ENCODE data around the gene POLR3GL. TPM values are rescaled to one million over a fixed set of nuclear protein-coding genes. Genes with fewer than 3 reads are reported as not detected.

POLR3GL gene, protein sequence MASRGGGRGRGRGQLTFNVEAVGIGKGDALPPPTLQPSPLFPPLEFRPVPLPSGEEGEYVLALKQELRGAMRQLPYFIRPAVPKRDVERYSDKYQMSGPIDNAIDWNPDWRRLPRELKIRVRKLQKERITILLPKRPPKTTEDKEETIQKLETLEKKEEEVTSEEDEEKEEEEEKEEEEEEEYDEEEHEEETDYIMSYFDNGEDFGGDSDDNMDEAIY
- total RNA-seq = 10.0 and 12.1 TPM in 2 replicates

DNA sequence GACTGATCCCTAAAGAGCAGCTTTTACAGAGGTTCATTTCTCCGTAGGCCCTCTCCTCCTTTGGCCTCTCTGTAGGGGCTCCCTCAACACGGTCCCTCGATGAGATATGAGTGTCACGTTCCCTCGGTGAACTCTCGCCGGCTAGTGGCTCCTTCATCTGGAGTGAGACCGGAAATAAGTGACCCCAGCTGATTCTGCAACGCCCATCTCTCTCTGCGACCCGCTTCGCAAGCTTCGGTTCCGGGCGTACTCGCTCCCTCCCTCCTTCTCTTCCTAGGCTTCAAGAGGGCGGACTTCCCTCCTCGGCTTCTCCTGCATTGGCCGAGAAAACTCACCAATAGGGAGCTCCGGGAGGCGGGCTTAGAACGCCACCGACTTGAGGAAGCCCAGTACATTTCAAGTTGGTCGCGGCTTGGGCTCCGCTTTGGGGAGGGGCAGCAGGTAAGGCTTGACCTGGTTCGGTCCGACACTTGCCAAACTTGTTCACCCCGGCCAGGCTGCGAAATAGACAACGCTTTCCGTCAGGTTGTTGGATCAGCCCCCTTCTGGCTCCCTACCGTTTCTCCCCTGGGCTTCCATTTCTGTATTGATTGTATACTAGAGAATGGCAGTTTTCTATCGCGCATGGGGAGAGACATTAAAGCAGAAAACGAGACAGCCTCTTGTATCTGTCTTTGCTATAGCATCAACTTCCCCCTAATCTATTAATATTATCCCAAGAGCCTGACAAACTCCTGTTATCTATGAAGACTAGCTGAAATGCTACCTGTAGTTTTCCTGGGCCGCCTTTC lies at the start of gene POLR3GL, which contains the start of gene ANKRD34A:
Gene POLR3GL (plus strand): TSS at position 363 of the 791 bp plus-strand sequence. CDS start 10,176 bp downstream, outside the sequence.
Gene ANKRD34A (minus strand): TSS at position 248 of the 791 bp plus-strand sequence. CDS start 2,816 bp downstream, outside the sequence.

DNA sequence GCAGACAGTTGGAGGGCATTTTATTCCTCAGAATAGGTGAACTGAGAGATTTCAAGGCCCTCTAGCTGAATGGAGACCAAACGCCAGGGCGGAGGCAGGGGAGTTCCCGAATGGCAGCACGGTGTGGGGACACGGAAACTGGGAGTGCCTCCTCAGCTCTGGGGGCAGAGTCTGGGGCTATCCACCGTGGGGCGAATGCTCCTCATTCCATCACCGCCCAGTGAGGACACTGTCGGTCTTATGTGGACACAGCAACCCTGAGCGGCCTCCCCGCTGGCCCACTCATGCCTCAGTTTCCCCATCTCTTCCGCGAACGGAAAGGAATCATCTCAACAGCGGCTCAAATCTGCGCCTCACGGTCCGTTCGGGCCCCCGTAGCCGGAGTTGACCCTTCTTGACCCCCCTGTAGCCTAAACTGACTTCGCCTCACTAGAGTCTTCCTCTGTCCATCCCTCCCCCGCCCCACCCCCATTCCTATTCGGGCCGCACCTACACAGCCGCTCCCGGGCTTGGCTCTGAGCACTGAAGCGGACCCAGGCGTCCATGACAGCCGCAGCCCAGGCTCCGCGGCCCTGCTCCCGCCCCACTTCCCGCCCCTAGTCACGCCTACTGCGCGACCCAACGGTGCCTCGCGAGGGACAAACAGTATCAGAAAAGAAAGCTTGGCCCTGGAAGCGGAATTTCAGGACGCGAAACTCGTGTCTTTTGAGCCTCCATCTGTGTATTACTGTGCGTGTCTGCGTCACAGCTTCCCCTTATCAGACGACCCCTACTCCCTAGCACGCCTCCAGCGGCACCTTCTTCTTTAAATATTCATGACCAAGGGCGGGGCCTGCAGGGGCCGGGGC lies 46.1 kb upstream of the POLR3GL start, which contains the start of gene PEX11B:
Gene PEX11B (minus strand): TSS at position 574 of the 848 bp plus-strand sequence. CDS start 29 bp downstream, at position 545.

DNA sequence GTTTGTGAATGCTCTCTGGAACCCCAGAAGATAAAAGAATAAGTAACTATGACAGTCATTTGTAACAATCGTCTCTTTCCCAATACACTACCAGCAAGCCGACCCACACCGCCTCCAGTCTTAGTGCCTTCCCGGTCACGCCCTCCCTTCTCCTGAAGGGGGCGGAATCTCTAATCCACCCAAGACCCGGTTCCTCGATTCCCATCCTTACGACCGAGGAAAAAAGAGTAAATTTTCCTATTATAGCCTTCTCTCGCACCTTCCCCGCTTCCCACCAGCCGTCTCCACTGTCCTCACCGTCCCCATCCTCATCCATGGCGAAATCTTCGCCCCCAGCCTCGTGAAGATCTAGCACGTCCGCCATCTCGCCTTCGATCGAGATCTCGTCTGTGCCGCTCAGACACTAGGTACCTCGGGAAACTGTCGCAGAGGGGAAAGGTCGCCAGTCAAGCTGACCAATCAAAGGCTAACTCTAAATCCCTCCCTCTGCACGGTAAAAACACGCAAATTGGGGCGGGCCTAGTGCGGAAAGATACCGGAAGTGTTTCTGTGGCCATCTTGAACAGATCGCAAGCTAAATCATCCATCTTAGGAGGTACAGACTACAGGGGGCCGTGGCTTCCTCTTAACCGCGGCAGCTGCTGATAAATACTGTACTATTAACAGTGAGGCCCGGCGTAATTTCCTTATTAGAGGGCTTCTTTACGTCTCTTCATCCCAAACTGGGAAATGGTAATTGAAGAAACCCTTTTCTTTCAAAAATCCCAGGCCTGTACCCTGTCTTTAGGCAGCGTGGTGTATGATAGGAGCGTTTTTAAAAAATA lies 37.2 kb upstream of the POLR3GL start, which contains the start of gene RBM8A:
Gene RBM8A (minus strand): TSS at position 422 of the 824 bp plus-strand sequence. CDS start 58 bp downstream, at position 364.

DNA sequence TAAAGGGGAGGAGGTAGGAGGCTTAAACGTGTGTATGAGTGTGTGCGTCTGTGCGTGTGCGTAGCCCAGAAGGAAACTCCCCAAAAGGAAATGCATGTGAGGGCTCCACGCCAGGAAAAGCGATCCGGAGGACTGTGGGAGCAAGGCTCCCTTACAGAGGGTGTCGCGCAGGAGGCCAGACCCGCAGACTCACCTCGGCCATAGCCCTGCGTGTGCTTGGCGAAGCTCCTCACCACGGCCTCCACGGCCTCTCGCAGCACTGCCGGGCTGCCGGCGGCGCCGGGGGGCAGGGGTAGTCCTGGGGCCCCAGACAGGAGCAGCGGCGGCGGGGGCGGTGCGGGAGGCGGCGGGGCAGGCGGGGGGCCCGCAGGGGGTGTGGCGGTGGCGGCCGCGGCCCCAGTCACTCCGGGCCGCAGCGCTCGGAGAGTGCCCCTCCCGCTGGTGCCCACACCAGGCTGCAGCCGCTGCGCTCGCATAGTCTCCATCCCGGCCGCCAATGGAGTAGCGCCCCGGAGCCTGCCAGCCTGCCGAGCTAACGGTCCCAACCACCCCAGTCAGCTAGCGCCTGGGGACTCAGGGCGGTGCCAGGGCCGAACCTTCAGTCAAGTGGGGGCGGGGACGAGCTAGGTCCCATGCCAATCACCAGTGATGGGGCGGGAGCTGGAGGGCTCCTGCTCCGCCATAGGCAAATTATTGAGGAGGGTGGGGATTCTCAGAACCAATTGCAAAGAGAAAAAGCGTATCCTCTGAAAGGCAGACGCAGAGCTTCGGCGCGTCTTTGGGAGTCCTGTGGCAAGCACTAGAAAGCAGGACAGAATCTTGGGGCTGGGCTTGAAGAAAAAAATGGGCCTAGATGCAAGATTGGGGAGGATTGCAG lies 6.8 kb upstream of the POLR3GL start, which contains the start of gene LIX1L:
Gene LIX1L (minus strand): TSS at position 575 of the 877 bp plus-strand sequence. CDS start 90 bp downstream, at position 485.

DNA sequence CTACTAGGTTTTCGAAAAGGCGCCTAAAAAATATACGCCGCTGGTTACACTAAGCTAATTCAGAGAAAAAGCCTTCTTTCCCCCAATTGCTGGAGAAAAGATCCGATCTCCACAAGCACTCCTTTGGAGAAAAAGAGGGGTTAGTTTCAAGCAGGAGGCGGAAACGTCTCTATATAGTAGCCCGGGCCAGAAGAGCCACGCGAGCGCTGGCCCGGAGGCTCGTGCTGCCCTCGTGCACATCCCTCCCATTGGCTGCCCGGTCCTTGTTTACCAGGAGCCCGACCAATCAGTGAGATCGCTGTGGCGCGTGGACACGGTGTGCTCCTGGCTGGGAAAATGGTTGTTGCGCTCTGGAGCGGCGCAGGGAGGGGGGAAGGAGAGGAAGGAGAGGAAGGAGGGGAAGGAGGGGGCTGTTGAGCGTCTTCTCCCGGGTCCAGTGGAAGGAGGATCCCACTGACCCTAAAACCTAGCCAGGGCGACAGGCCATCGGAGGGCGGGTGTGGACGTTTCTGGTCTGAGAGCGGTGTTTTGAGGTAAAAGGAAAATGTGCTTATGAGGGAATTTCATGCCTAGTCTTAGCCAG lies 32.0 kb downstream of the POLR3GL start, which contains the start of gene TXNIP:
Gene TXNIP (minus strand): TSS at position 147 of the 583 bp plus-strand sequence. CDS start 313 bp downstream, outside the sequence.

DNA sequence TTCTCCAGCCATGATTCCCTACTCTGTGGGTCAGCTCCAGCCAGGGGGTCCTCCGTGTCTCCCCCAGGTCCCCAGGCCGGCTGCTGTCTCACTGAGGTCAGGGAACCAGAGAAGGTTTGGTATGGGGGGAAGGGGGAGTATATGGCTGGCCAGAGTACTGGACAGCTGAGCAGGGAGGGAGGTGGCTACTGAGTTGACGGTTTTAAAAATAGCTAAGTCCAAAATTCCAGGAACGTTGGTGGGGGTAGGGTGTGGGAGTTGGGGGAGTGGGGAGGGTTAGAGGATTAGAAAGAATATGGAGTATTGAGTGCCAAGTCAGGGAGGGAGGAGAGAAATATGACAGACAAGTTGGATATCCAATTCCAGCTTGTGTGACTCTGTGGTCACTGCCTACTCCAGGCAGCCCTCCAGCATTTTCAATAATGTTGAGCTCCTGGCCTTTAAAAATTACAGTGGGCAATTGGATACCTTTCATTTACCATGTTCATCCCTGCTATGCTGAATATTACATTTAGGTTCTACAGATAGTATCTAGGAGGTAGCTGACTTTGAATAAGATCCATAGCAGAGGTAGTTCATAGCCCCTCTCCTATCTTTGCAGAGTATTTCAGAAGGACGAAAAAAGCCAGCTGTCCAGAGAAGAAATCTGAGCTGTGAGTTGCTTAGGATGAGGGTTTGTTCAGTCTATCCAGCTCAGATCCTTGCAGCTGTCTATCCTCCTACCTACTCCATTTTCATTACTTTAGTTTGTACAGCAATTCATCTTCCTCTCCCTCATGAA lies 57.3 kb downstream of the POLR3GL start, which contains the start of gene HJV:
Gene HJV (minus strand): TSS at position 114 of the 781 bp plus-strand sequence. CDS start 1,504 bp downstream, outside the sequence.

Other genes starting within 250 kb of the POLR3GL start
- not detected in 2 replicates for gene CD160, start 245.2 kb upstream of the POLR3GL start, total RNA-seq
- gene RNF115, start 140.6 kb upstream of the POLR3GL start, total RNA-seq = 13.6 and 19.7 TPM in 2 replicates
- gene POLR3C, start 140.5 kb upstream of the POLR3GL start, total RNA-seq = 47.9 and 51.8 TPM in 2 replicates
- 1.1 and 1.2 TPM in 2 replicates for gene NUDT17, start 119.1 kb upstream of the POLR3GL start, total RNA-seq
- 19.8 and 21.3 TPM in 2 replicates for gene PIAS3, start 105.6 kb upstream of the POLR3GL start, total RNA-seq
- 2.9 and 5.3 TPM in 2 replicates for gene ANKRD35, start 78.8 kb upstream of the POLR3GL start, total RNA-seq
- 34.9 and 96.2 TPM in 2 replicates for gene ITGA10, start 54.6 kb upstream of the POLR3GL start, total RNA-seq
- gene PEX11B, start 46.0 kb upstream of the POLR3GL start, total RNA-seq = 18.4 and 24.3 TPM in 2 replicates
- 59.4 and 71.3 TPM in 2 replicates for gene RBM8A, start 37.2 kb upstream of the POLR3GL start, total RNA-seq
- gene LIX1L, start 6.7 kb upstream of the POLR3GL start, total RNA-seq = 29.4 and 36.6 TPM in 2 replicates
- gene ANKRD34A, start 115 bp upstream of the POLR3GL start, total RNA-seq = 1.1 and 2.0 TPM in 2 replicates
- gene TXNIP, start 31.9 kb downstream of the POLR3GL start, total RNA-seq = 78.2 and 237 TPM in 2 replicates
- not detected in 2 replicates for gene HJV, start 57.0 kb downstream of the POLR3GL start, total RNA-seq
- gene NBPF10, start 180.1 kb downstream of the POLR3GL start, total RNA-seq = 1.5 and 4.3 TPM in 2 replicates